ENCODE results near the gene TMPRSS7. TPM values are rescaled to one million over a fixed set of nuclear protein-coding genes. Genes with fewer than 3 reads are reported as not detected.
A peak's percentile ranks its signal among the peaks of the same experiment; 100 is the strongest.

The TMPRSS7 gene
- total RNA-seq, 1 donor from 2014 or later: not detected

DNA sequence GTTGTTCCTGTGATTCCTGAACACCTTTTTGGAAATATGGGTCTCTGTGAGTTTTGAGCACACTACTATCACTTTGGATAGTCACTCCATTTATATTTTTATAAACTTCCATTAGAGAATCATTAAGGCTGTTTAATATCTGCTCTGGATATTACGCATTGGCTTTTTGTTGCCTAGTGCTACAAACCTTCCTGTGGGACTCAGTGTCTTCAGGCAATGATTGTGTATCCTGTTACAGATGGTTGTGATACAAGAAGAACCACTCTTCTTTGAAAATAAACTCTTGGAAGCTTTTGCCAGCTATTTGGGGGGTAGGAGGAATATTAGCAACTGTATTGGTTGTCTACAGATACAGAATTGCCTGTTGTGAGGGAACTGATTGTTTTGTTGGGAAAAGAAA is 82.9 kb downstream of the TMPRSS7 start:
- no peak for DNase-seq (ENCODE audit: low read depth, low spot score)
- TF ChIP-seq, protein P1, sequence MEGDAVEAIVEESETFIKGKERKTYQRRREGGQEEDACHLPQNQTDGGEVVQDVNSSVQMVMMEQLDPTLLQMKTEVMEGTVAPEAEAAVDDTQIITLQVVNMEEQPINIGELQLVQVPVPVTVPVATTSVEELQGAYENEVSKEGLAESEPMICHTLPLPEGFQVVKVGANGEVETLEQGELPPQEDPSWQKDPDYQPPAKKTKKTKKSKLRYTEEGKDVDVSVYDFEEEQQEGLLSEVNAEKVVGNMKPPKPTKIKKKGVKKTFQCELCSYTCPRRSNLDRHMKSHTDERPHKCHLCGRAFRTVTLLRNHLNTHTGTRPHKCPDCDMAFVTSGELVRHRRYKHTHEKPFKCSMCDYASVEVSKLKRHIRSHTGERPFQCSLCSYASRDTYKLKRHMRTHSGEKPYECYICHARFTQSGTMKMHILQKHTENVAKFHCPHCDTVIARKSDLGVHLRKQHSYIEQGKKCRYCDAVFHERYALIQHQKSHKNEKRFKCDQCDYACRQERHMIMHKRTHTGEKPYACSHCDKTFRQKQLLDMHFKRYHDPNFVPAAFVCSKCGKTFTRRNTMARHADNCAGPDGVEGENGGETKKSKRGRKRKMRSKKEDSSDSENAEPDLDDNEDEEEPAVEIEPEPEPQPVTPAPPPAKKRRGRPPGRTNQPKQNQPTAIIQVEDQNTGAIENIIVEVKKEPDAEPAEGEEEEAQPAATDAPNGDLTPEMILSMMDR (conservative IDR thresholded peaks at IDR 0.05): no peak
- Mint-ChIP-seq H3K27ac (ENCODE audit: unreplicated experiment) (no peak overlapping the region), H3K9me3 (no peaks in the 10 kb centered on the region), H3K4me3 (no peak overlapping the region), H3K36me3 (ENCODE audit: low read depth) (peaks cover 23% of the 10 kb centered on the region), H3K4me1 (peaks cover 68% of the 10 kb centered on the region), H3K27me3 (ENCODE audit: low read depth) (no peaks in the 10 kb centered on the region)

DNA sequence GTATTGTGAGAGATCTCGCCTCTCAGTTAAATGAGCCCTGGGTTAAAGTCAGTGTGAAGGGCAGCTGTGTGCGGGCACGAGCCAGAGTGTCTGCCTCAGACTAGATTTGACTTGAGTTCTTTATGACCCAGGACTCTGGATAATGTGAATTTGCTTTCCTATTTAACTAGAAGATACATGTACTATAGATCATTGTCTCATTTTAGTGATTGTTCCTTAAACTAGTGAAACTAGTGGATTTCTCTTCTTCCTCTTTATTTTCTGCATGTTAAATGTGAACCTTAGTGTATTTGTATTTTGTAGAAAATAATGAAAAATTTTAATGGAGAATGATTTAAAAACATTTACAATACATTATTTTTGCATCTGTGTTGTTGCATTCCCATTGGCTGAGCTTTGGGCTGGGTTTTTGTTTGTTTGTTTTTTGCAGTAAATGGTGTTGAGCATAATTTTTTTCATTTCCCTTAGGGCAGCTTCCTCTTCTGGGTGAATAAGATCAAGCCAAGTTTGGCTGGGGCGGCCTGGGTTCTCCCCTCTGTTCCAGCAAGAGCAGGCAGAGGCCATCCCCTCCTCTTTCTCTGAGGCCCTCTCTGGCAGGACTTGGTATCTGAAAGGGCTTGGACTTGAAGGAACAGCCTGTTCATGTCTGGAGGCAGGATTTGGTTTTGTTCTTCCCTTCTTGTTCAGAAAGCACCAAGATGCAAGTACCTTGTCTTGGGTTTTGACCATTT is 83.5 kb downstream of the TMPRSS7 start:
- DNase-seq (ENCODE audit: low read depth, low spot score): no peak
- no peak overlapping the region for H3K27ac Mint-ChIP-seq (ENCODE audit: unreplicated experiment)

GRCh38 chr3:112119962-112120836 is 85.7 kb downstream of the TMPRSS7 start:
- TF ChIP-seq, protein P1 (conservative IDR thresholded peaks at IDR 0.05): no peak
- no peaks in the 10 kb centered on the region for H3K27me3 Mint-ChIP-seq (ENCODE audit: low read depth)
- H3K27ac Mint-ChIP-seq (ENCODE audit: unreplicated experiment): peak overlapping the region; percentile 77
- peaks cover 55% of the 10 kb centered on the region for H3K4me1 Mint-ChIP-seq
- DNase-seq (ENCODE audit: low read depth, low spot score): no peak
- peaks cover 3% of the 10 kb centered on the region for H3K9me3 Mint-ChIP-seq
- no peak overlapping the region for H3K4me3 Mint-ChIP-seq
- peaks cover 19% of the 10 kb centered on the region for H3K36me3 Mint-ChIP-seq (ENCODE audit: low read depth)

More for the DNA sequence above, 83.5 kb downstream of the TMPRSS7 start:
- TF ChIP-seq, protein P1 (conservative IDR thresholded peaks at IDR 0.05): no peak
- Mint-ChIP-seq H3K4me3 (no peak overlapping the region), H3K4me1 (peaks cover 62% of the 10 kb centered on the region), H3K9me3 (peaks cover 3% of the 10 kb centered on the region), H3K27me3 (ENCODE audit: low read depth) (no peaks in the 10 kb centered on the region), H3K36me3 (ENCODE audit: low read depth) (peaks cover 25% of the 10 kb centered on the region)

- Mint-ChIP-seq H3K4me1 (peaks cover 58% of the 10 kb centered on the region), H3K27me3 (ENCODE audit: low read depth) (no peaks in the 10 kb centered on the region), H3K4me3 (no peak overlapping the region), H3K36me3 (ENCODE audit: low read depth) (peaks cover 19% of the 10 kb centered on the region), H3K9me3 (peaks cover 3% of the 10 kb centered on the region), H3K27ac (ENCODE audit: unreplicated experiment) (no peak overlapping the region)
- TF ChIP-seq, protein P1 (conservative IDR thresholded peaks at IDR 0.05): no peak
- no peak for DNase-seq (ENCODE audit: low read depth, low spot score)
Measured at GRCh38 chr3:112121577-112122547, 87.3 kb downstream of the TMPRSS7 start.

DNA sequence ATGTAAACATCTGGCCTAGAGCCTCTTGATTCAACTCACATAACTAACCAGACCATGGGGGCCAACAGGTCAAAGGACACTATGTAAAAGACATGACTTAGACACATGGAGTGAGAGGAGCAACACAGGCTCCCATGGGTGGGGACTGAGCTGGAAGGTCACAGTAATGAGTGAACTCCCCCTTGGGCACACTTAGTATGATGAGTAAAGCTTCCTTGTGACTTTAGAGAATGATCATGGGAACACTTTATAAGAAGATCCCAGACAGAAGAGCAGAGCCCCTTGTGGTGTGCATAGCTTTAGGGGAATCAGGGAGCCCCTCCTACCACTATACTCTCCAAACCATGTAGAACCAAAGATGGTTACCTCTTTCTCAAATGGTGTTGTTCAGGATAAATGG is 88.3 kb downstream of the TMPRSS7 start:
- DNase-seq (ENCODE audit: low read depth, low spot score): no peak
- no peak overlapping the region for H3K27ac Mint-ChIP-seq (ENCODE audit: unreplicated experiment)
- peaks cover 3% of the 10 kb centered on the region for H3K9me3 Mint-ChIP-seq

More for the DNA sequence above, 88.3 kb downstream of the TMPRSS7 start:
- H3K36me3 Mint-ChIP-seq (ENCODE audit: low read depth): peaks cover 19% of the 10 kb centered on the region
- H3K4me3 Mint-ChIP-seq: no peak overlapping the region
- TF ChIP-seq, protein P1 (conservative IDR thresholded peaks at IDR 0.05): no peak
- peaks cover 55% of the 10 kb centered on the region for H3K4me1 Mint-ChIP-seq
- H3K27me3 Mint-ChIP-seq (ENCODE audit: low read depth): no peaks in the 10 kb centered on the region

Data from neural crest cell (in vitro differentiated cells).